ENCODE measurements around the gene SYNPO.

Gene SYNPO

GRCh38 chr5:150656191-150657132, 16.0 kb downstream of the SYNPO start:
- no peak for DNase-seq (ENCODE audit: low read depth)

- no peak for DNase-seq (ENCODE audit: low read depth)
Measured at GRCh38 chr5:150658121-150658520, 17.7 kb downstream of the SYNPO start.

GRCh38 chr5:150658699-150659265, 18.3 kb downstream of the SYNPO start:
- DNase-seq (ENCODE audit: low read depth) = no peak

DNA sequence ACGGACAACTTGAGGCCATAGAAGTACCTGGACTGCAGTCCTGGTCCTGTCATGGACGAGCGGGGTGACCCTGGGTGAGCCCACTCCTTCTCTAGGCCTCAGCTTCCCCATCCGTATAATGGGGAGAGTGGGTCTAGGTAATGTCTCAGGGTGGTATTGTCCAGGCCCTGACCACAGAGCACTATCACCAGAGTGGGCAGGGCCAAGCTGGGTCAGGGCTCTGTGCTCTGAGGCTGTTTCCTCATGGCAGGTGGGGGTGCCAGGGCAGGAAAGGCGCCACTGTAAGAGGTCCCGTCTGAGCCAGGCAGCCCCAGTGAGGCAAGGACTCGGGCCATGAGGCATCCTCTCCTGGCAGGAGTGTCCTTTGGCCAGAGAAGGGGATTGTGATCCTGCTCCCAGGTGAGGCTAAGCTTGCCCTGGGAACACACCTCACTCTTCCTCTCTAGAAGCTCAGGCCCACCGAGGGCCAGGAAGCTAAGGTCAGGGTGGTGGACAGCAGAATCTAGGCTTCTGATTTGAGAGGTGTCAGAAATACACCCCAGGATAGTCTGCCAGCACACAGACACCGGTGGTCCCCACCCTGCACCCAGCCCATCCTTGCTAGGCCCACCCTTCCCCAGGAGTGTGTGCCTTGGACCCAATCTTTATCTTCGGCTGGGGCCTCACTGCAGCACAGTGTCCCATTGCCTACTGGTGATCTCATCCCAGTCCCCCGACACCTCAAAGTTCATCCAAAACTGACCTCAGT, 19.1 kb downstream of the SYNPO start:
- DNase-seq (ENCODE audit: low read depth) = no peak

DNA sequence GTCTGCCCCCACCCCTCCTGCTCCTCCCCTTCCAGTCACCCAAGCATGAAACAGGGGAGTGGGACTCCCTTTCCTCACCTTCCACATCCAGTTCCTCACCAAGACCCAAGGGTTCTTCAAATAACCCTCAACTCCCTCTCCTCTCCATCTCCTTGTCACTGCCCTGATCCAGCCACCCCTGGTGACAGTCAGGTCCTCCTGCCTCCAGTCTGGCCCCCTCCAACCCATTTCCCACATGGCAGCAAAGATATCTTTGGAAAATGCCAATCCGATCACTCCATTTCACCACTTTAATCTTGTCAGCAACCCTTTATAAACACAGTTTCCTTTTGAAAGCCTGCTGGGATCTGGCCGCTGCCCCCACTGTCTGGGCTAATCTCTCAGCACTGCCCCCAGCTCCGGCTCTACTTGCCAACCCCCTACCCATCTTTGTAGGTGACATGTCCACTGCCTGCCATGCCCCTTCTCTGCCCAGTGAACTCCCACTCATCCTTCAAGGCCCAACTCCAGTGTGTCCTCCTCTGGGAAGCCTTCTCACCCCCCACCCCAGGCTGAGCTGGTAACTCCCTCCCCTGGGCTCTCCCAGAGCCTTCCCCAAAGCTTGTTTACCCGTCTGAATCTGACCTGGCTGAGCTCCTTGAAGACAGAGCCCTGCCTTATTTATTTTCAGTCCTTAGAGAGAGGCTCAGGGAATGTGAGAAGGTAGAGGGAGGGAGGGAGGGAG, 19.8 kb downstream of the SYNPO start:
- no peak for DNase-seq (ENCODE audit: low read depth)

DNA sequence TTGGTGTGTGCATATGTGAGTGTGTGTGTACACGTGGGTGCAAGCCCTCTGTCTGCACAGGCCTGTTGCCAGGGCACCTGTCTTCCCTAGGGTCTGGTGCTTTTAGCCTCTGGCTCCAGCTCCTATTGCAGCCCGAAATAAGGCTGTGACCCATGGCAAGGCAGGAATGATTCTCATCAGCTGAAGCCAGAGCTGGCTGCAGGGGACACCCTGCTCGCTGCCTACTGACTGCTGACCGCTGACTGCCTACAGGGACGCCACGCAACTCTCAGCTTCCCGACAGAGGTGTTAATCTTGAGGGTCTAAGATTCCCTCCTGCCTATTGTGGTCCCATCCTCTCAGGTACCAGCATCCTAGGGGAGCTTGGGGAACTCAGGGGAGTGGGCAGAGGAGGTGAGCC, 20.6 kb downstream of the SYNPO start, which contains the start of gene MYOZ3:
MYOZ3 (plus strand) TSS at position 166 of the 400 bp plus-strand sequence. CDS start 1,691 bp downstream, outside the sequence.
- no peak for DNase-seq (ENCODE audit: low read depth)

DNA sequence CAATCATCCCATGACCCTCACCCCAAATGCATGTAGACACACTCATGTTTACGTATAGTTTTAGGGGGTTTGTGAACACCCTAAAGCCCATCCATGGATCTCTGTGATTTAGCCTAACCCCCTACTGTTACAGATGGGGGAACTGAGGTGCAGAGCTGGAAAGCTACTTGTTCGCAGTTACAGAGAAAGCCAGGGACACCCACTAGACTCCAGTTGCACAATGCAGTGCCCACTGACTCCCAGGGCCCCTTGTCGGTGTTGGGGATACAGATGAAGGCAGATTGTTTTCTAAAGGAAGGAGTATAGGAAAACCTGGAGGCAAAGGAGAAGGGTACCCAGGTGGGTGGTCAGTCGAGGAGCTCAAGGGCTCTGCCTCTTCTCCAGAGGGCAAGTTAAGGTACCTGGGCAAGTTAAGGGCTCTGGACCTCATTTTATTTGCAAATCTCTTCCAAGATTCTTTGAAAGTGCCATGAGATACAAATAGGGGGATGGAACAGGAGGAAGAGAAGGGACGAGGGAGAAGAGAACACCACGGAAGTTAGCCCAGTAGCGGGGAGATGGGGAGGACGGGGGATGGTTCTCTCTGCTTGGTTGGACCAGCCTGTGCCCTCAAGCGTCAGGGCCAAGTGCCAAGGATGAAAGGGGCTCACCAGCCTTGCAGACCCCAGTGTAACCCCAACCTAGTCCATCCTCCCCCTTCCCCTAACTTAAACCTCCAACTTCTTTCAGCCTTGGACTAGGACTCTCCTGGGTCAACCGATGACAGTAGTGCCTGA, 21.5 kb downstream of the SYNPO start:
- DNase-seq (ENCODE audit: low read depth) = no peak

GRCh38 chr5:150662731-150663516, 22.5 kb downstream of the SYNPO start:
- no peak for DNase-seq (ENCODE audit: low read depth)

DNA sequence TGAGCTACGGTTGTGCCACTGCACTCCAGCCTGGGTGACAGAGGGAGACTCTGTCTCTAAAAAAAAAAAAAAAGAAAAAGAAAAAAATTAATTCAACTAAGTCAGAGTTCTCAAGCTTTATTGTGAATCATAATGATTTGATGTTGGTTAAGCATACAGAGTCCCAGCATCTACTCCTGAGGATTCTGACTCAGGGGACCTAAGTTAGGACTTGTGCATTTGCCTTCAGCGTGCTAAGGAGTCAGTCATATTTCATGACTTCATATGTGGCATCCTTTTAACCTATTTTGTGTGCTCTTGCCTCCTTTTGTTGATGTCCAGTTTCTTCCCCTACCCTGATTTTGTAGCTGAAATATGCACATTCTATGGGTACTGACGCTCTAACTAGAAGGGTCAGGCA, 23.5 kb downstream of the SYNPO start:
- DNase-seq (ENCODE audit: low read depth) = no peak

DNA sequence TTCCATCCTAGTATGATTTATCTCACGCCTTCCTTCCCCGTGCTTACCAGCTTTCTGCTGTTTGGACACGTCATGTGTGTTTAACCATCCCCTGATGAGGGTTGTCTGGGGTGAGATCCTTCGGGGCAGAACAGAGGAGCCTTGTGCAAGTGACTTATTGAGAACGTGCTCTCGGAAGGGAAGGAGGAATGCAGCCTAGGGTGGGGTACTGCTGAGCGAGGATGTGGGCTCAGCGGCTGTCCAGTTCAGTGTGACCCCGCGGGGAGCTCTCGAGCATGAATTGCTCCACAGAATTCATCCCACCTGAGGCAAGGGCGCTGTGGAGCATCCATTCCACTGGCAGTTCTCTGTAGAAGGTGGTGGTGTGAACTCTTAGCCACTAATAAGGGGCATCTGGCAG, 24.6 kb downstream of the SYNPO start:
- no peak for DNase-seq (ENCODE audit: low read depth)

GRCh38 chr5:150670275-150670947, 30.0 kb downstream of the SYNPO start:
- DNase-seq (ENCODE audit: low read depth) = no peak

DNA sequence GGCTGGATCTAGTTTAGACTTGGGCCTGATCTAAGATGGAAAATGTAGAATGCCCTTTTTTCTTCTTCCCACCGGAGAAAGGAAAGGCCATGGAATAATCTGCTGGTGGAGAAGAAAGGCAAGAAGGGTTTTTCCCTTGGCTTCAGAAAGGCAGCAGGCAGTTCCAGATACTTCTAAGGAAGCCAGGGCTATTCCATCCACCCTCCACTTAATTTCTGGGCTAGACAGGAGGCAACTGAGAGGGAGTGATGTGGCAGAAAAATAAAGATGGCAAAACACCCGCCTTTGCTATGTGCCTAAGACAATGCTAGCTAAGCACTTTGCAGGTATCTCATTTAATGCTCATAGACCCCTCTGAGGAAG, 30.5 kb downstream of the SYNPO start:
- no peak for DNase-seq (ENCODE audit: low read depth)

GRCh38 chr5:150671509-150672236, 31.2 kb downstream of the SYNPO start:
- no peak for DNase-seq (ENCODE audit: low read depth)

DNA sequence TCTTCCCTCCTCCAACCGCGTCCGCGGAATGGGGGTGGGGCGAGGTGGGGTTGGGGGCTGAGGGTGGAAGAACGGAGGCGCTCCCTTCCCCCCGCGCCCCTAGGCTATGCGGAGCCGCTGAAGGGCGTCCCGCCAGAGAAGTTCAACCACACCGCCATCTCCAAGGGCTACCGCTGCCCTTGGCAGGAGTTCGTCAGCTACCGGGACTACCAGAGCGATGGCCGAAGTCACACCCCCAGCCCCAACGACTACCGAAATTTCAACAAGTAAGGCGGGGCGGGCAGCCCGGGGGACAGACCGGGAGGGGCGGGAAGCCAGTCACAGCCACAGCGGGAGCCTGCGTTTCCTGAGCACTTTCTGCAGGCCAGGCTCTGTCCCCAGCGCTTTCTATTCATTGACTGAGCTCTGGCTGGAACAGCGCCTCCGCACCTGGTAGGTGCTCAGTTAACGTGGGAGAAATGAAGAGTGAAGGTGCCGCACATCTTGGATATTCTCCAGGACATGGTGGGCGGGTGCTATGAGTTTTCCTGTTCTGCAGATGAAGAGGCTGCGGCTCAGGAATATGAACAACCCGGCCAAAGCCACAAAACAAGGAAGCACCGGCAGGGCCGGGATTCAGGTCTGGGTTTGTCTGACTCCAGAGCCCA, 31.9 kb downstream of the SYNPO start:
- no peak for DNase-seq (ENCODE audit: low read depth)

DNA sequence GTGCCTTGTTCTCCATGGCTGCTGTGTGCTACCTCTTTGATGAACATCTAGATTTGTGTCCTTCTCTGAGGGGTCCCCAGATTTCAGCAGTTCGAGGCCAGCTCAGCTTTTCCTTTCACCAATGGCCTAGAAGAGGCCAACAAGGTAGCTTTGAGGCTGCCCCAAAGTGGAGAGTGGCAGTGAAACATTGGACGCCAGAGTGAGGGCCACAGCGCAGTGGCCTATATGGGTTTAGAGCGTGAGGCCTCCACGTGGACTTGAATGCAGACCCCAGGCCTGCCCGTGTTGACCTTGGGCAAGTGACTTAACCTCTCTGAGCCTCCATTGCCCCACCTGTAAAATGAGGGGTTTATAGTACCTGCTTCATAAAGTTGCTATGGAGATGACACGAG, 32.4 kb downstream of the SYNPO start:
- DNase-seq (ENCODE audit: low read depth) = no peak

DNA sequence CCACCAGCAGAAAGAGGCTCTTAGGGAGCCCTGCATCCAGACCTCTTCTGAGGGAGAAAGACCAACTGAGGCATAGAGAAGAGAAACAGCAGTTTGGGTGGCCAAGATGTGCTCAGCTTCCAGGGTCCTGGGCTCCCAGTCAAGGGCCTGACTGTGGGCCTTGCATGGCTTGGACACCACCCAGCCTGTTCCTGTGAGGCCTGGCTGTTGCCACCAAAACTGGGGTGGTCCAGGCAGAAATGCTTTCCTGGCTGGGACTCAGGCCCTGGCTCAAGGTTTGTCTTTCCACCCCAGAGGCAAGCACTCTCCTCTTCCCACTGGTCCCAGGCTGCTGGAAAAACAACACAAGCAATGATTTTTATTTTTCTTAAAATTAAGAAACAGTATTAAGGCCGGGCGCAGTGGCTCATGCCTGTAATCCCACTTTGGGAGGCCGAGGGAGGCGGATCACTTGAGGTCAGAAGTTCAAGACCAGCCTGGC, 33.9 kb downstream of the SYNPO start:
- no peak for DNase-seq (ENCODE audit: low read depth)

DNA sequence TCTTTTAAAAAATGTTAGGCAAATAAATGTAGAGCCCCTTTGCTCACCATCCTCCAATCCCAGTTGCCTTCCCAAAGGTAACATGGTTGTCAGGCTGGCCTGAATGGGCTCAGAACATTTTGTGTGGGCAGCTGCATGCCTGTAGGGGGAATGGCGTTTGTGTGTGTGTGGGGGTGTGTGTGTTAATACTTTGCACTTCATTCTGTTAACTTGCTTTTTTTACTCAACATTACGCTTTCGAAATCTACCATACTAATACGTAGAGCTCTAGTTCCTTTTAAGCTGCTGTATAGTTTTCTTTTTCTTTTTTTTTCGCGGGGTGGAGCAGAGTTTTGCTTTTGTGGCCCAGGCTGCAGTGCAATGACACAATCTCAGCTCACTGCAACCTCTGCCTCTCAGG, 34.6 kb downstream of the SYNPO start:
- DNase-seq (ENCODE audit: low read depth) = no peak

- no peak for DNase-seq (ENCODE audit: low read depth)
Measured at GRCh38 chr5:150676578-150676977, 36.1 kb downstream of the SYNPO start.

DNA sequence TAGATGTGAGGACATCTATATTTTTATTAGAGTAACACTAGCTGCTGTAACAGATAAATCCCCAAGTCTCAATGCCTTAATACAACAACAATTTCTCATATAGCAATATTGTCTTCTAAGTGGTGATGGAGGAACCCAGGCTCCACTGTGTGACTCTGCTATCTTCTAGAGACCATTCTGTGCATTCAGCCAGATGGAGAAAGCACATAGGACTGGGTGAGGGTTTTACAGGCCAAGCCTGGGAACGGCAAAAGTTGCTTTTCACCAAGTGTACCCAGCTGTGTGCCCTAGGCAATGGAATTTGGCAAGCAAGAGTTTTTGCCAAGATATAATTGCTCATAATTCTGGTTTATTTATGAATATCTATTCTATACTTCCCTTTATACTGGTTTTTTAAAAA, 48.7 kb downstream of the SYNPO start:
- no peak for DNase-seq (ENCODE audit: low read depth)

Data from iris pigment epithelial cell (primary cell).